Measurements from ENCODE around the gene ANO9. TPM values are rescaled to one million over a fixed set of nuclear protein-coding genes. Genes with fewer than 3 reads are reported as not detected.
A peak's percentile ranks its signal among the peaks of the same experiment; 100 is the strongest.

The ANO9 gene
- total RNA-seq, 1 donor from 2014 or later, result 0.83 TPM

GRCh38 chr11:452916-453527 lies 11.2 kb upstream of the ANO9 start:
- no peak for DNase-seq (ENCODE audit: low spot score)
- ATAC-seq, result no peak

- ATAC-seq, result no peak
- DNase-seq (ENCODE audit: low spot score), result no peak
Measured at GRCh38 chr11:452203-452744, 10.5 kb upstream of the ANO9 start.

DNA sequence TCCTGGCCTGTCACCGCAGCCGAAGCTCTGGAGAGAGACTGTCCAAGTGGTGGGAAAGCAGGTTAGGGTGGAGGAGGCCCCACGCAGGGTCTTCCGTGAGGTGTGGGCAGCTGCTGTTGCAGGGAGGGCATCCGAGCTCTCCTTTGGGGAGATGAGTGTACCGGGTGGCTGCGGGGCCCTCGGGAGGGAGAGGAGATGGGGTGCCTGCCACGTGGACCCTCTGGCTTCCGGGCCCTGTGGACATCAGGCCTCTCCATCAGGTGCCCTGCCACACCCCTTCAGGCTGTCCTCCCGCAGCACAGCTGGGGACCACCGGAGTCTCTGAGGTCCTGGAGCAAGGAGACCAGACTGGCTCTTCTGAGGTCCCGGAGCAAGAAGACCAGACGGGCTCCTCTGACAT lies 9.9 kb upstream of the ANO9 start:
- ATAC-seq (no peak), DNase-seq (ENCODE audit: low spot score) (no peak)

DNA sequence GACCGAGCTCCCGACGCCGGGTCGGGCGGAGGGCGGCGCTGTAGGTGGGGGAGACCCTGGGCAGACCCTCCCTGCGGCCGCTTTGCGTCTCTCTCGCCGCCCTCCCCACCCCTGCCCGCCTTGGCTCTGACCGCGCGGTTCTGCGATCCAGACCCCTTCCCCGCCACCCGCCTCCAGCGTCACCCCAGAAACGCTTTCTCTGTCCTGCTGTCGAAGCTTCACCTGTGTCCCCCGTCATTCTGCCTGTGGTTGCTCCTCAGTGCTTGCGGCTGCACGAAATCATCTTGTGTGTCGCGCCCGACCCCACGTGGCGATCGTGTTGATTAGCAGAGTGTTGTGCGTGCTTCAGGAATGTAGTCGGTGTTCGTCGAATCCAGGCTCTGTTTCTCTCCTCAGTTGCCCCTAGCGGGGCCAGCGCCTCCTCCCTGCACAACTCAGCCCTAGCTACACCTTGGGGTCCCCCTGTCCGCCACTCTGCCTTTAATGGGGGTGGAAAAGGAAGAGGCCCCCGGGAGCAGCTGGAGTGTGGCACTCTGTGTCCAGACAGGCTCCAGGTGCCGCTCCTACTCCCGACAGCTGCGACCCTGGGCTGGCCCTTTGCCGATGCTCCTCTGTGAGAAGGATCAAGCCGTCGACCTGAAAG lies 9.1 kb upstream of the ANO9 start:
- ATAC-seq, result peak; percentile 64
- peak; percentile 76 for DNase-seq (ENCODE audit: low spot score)

- DNase-seq (ENCODE audit: low spot score), result peak; percentile 95
- ATAC-seq, result peak; percentile 86
Measured at GRCh38 chr11:449889-450808, 8.3 kb upstream of the ANO9 start, which contains the start of gene PTDSS2. TSS of gene PTDSS2 (plus strand) at chr11:450279. CDS start at chr11:450456, 177 bp downstream.

GRCh38 chr11:447923-448731 lies 6.3 kb upstream of the ANO9 start:
- DNase-seq (ENCODE audit: low spot score) (peak; percentile 93), ATAC-seq (peak; percentile 78)

GRCh38 chr11:446891-447290 lies 5.1 kb upstream of the ANO9 start:
- ATAC-seq (no peak), DNase-seq (ENCODE audit: low spot score) (no peak)

DNA sequence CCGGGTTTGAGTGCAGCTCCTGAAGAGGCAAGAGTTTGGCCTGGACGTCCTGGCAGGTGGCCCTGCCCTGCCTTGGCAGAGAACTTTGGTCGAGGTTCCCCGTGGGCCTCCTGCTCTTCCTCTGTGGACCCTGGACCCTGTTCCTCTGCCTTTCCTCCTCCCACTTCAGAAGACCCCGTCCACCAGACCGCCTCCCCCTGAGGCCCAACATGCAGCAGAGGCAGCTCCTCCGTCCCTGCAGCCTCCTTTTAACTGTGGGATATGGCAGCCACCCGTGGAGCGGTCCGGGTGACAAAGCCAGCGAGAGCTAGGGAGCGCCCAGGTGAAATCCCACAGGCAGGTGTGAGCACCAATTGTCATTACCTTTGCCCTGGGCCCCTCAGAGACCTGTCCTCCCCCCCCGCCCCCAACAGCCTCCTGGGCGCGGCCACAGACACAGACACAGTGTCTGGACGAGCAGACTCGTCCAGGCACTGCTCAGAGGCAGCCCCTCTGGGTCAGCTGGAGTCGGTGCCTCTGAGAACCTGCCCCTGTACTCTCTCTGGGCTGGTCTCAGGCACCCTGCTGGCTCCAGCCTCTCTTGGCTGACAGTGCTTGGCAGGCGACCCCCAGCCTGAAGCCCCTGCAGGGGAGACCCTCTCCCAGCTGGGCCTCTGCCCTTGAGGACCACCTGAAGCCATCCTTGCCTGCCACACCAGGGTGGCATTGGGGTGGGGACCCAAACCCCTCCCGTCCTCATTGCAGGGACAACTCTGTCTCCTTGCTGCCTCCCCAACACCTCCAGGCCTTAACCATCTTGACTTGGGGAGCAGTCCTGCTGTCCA lies 4.2 kb upstream of the ANO9 start:
- ATAC-seq (no peak), DNase-seq (ENCODE audit: low spot score) (no peak)

DNA sequence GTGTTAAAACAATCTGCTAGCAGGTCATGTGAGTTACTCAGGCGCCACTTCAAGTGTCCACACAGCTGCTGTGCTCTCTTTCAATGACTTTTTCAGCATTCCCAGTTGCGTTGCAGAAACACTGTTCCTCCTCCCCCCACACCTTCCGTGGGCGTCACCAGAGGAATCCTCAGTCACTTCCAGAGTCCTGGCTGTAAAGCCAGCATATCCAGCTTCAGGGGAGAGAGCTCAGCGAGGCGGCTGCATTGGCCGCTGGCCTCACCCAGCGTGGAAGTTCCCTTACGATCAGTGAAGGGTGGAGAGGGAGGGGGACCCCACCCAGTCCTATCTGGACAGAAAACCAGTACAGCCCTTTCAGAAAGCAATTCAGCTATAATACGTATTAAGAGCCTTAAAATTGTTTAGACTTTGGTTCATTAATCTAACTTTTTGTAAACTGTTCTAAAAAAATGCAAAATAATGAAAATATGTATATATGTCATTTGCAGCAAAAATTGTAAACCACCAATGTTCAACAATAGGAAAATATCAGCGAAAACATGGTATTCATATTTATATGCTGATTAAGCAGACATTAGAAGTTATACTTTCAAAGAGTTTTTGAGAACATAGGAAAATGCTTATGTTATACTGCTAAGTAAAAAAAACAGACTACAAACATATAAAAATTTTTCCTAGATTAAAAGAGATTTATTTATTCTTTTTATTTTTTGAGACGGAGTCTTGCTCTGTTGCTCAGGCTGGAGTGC lies 2.8 kb upstream of the ANO9 start:
- ATAC-seq (no peak), DNase-seq (ENCODE audit: low spot score) (no peak)

DNA sequence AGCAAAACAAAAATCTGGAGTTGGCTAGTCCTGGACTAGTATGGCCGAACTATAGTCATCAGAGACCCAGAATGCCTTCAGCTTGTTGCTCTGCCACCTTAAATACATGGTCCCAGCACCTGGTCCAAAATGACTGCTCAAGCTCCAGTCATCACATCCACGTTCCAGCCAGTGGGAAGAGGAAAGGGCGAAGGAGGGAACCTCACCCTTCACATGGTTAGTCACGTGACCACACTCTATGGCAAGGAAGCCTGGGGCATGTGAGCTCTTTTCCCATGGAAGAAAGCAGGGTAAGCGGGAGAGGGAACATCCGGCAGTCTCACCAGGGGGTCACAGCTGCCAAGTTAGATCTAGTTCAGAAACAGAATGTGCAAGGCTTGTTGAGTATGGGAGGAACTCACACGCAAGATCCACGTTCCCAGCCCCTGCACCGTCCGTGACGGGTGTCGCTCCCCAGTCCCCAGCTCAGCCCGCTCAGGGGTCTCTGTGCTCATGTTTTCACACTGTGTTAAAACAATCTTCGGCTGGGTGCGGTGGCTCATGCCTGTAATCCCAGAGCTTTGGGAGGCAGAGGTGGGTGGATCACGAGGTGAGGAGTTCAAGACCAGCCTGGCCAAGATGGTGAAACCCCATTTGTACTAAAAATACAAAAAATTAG lies 1.9 kb upstream of the ANO9 start:
- ATAC-seq (no peak), DNase-seq (ENCODE audit: low spot score) (no peak)

GRCh38 chr11:442611-443081 lies 835 bp upstream of the ANO9 start:
- DNase-seq (ENCODE audit: low spot score) (no peak), ATAC-seq (no peak)

DNA sequence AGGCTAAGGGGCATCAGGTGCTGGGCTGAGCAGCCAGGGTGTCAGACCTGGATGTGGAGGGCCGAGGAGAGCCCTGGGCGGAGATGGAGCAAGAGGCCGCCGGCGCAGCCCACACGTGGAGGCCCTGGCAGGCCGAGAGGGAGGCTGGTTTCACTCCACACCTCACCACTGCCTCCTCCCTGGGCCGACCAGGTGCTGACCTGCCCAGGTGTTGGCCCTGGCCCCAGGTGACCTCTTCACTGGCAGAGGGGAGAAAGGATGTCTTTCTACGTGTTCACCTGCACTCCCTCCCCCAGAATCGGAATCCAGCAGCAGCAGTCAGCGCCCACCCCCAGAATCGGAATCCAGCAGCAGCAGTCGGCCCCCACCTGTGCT lies 781 bp downstream of the ANO9 start:
- ATAC-seq, result no peak

GRCh38 chr11:440065-441042 lies 1.5 kb downstream of the ANO9 start:
- ATAC-seq (peak; percentile 13), DNase-seq (ENCODE audit: low spot score) (no peak)

More for the DNA sequence above, 781 bp downstream of the ANO9 start:
- DNase-seq (ENCODE audit: low spot score), result no peak

DNA sequence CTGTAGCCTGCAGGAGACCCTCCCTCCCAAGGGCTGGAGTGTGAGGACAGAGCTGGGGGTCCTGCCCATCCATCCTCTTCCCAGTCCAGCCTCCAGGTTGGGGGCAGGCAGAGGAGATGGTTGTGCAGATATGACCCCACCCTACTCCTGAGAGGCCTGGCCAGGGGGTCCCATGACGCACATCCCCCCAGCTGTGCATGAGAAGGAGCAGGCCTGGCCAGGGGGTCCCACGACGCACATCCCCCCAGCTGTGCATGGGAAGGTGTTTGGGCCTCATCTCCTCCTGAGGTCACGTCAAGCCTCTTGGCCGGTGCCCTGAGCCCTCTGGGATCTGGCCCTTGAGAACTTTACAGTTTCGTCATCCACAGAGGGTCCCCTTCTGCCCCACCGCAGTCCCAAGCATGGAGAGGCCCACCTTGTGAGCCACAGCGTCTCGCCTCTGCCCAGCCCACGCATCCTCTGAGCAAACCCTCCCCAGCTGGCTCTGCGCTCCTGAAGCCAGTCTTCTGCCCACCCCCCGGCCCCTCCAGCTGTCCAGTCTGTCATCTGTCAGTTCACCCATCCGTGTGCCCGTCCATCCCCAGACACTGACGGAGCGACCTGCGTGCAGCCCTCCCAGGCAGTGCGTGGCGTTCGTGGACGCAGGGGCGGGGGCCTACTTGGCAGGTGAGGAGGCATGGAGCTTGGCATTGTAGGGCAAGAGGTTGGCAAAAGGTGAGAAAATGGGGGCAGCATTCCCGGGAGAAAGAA lies 2.3 kb downstream of the ANO9 start:
- DNase-seq (ENCODE audit: low spot score) (no peak), ATAC-seq (no peak)

GRCh38 chr11:438101-438844 lies 3.5 kb downstream of the ANO9 start:
- no peak for DNase-seq (ENCODE audit: low spot score)

More at GRCh38 chr11:438101-438844, 3.5 kb downstream of the ANO9 start:
- ATAC-seq, result no peak
